Umbilical cord (tissue), 2 donors: Measurements from ENCODE around the gene CSH1. TPM values are rescaled to one million over a fixed set of nuclear protein-coding genes. Genes with fewer than 3 reads are reported as not detected.
"Not testable (repeated sequence)": the region's sequence is repeated elsewhere in the genome, so short reads cannot be mapped to it uniquely, and the experiment has no call there.

Source experiments
- DNase-seq: peaks from one replicate; pipeline ENCODE4 v3.0.0-alpha.2; 2015; ENCODE audit warnings: low spot score
- total RNA-seq: library from RNA; depleted of rRNA; stranded (reverse); fragments of >200 nt; gene quantifications from one replicate; pipeline ENCODE4 v1.2.3, GENCODE V29; 2014; ENCODE audit warnings: low replicate concordance; ENCODE audit not compliant: insufficient read depth

The CSH1 gene
- total RNA-seq, 1 donor from 2014 or later, result 0.72 TPM

- DNase-seq, result not testable (repeated sequence)
Measured at GRCh38 chr17:63869491-63870291, 26.7 kb downstream of the CSH1 start.

- DNase-seq, result not testable (repeated sequence)
Measured at GRCh38 chr17:63866625-63867024, 29.7 kb downstream of the CSH1 start.

GRCh38 chr17:63859257-63859656, 37.1 kb downstream of the CSH1 start:
- no peak for DNase-seq

GRCh38 chr17:63856425-63856824, 39.9 kb downstream of the CSH1 start:
- not testable (repeated sequence) for DNase-seq

- DNase-seq, result no peak
Measured at GRCh38 chr17:63855185-63855584, 41.2 kb downstream of the CSH1 start.

- DNase-seq, result no peak
Measured at GRCh38 chr17:63854709-63855108, 41.7 kb downstream of the CSH1 start.

- DNase-seq, result no peak
Measured at GRCh38 chr17:63853260-63853659, 43.1 kb downstream of the CSH1 start.

GRCh38 chr17:63850401-63850800, 46.0 kb downstream of the CSH1 start:
- DNase-seq, result no peak

GRCh38 chr17:63848834-63849689, 47.3 kb downstream of the CSH1 start:
- peak; percentile 91 for DNase-seq

- DNase-seq, result no peak
Measured at GRCh38 chr17:63847525-63848249, 48.7 kb downstream of the CSH1 start.

- DNase-seq, result no peak
Measured at GRCh38 chr17:63845509-63845908, 50.9 kb downstream of the CSH1 start.

Other genes starting within 250 kb of the CSH1 start
- gene LIMD2, start 196.4 kb downstream of the CSH1 start, total RNA-seq, result 3.6 TPM
- 10.6 TPM for gene STRADA, start 154.8 kb downstream of the CSH1 start, total RNA-seq
- 58.5 TPM for gene CCDC47, start 123.0 kb downstream of the CSH1 start, total RNA-seq
- 79.2 TPM for gene DDX42, start 122.4 kb downstream of the CSH1 start, total RNA-seq
- gene PSMC5, start 69.1 kb downstream of the CSH1 start, total RNA-seq, result 42.1 TPM
- gene FTSJ3, start 68.9 kb downstream of the CSH1 start, total RNA-seq, result 45.5 TPM
- gene SMARCD2, start 53.9 kb downstream of the CSH1 start, total RNA-seq, result 103 TPM
- 4.3 TPM for gene CSH2, start 22.9 kb downstream of the CSH1 start, total RNA-seq
- gene GH2, start 14.6 kb downstream of the CSH1 start, total RNA-seq, result 4.1 TPM
- 5.5 TPM for gene CSHL1, start 14.7 kb upstream of the CSH1 start, total RNA-seq
- not detected for gene GH1, start 22.3 kb upstream of the CSH1 start, total RNA-seq
- gene CD79B, start 35.8 kb upstream of the CSH1 start, total RNA-seq, result not detected
- gene SCN4A, start 76.3 kb upstream of the CSH1 start, total RNA-seq, result under 0.01 TPM
- gene PRR29, start 101.8 kb upstream of the CSH1 start, total RNA-seq, result not detected
- gene ICAM2, start 124.1 kb upstream of the CSH1 start, total RNA-seq, result 7.2 TPM
- gene ERN1, start 233.6 kb upstream of the CSH1 start, total RNA-seq, result 17.8 TPM